GM12892 (cell line): ENCODE measurements around the gene MARCHF4. TPM values are rescaled to one million over a fixed set of nuclear protein-coding genes. Genes with fewer than 3 reads are reported as not detected.
A peak's percentile ranks its signal among the peaks of the same experiment; 100 is the strongest.

Source experiments
- DNase-seq: peaks from one replicate; pipeline ENCODE4 v3.0.0; 2011; ENCODE audit not compliant: insufficient read length
- FAIRE-seq: peaks from 2 replicates; lab custom pipeline; 2011; peaks lifted over from hg19 to GRCh38; lab: Jason Lieb, UNC
- POLR2A ChIP-seq: IDR thresholded peaks from 2 replicates; pipeline ENCODE4 v1.6.1; 2011; ENCODE audit warnings: low read depth, low read length, control low read depth
- POLR2AphosphoS5 ChIP-seq: IDR thresholded peaks from 2 replicates; pipeline ENCODE4 v1.6.1; 2011; ENCODE audit warnings: low read depth, low read length, control low read depth
- TAF1 ChIP-seq: IDR thresholded peaks from 2 replicates; pipeline ENCODE4 v1.6.1; 2011; ENCODE audit warnings: low read depth, mild to moderate bottlenecking, control low read depth, low read length, borderline replicate concordance
- polyA plus RNA-seq: library from polyadenylated mRNA; unstranded; fragments of >200 nt; gene quantifications from one replicate; pipeline ENCODE4 v1.2.1, GENCODE V29; 2012; ENCODE audit warnings: missing spikeins, inconsistent platforms; ENCODE audit not compliant: missing spikeins

MARCHF4 gene
- polyA plus RNA-seq = not detected

DNA sequence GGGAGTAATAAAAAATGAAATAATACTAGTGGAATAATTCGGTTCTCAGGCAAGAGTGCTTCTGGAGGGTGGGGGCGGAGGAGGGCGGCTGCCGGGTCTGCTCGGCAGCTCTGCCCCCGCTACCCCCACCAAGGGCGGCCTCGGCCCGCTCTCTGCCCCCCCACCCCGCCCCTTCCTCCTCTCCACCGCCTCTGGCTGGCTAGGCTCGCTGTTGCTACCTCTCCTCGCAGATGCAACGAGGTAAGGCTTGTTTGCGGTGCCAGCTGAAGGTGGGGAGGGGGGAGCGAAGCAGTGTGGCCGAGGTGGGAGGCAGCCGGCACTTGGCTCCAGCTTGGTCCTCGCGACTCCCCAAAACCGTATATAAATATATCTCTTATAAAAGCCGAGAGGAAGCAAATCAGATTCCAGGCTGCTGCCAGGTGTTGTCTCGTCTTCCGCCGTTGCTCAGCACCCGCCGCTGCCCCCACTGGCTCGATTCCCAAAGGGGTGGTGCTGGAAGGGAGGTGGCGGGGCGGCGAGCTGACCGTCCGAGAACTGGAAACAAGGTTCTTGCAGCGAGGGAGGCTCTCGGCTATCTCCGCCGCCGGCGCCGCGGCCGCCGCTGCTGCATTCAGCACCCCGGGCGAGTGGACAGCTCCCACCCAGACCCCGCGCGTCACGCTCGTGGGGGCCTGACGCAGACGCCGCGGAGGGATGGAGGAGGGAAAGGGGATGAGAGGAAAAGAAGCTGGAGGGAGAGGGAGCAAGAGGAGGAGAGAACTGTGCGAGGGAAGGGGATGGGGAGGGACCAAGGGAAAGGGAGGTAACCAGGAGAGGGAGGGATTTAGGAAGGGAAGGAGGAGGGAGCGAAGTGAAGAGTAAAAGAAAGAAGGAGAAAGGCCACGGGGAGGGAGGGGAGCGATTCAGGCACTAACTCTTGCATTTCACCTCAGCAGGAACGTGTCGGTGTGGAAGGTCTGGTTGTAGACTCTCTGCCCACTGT lies at the start of gene MARCHF4:
Gene MARCHF4, minus strand, starts transcription at position 763 of the 982 bp plus-strand sequence. CDS start 2,223 bp downstream, outside the sequence.
- FAIRE-seq (no peak), DNase-seq (peak; percentile 37)
- TF ChIP-seq TAF1 (no peak), POLR2A (no peak), POLR2AphosphoS5 (no peak)

- TF ChIP-seq TAF1 = no peak
- no peak for TF ChIP-seq POLR2A
- TF ChIP-seq POLR2AphosphoS5 = no peak
- FAIRE-seq (no peak), DNase-seq (no peak)
Observed at GRCh38 chr2:216420367-216421101, 48.3 kb upstream of the MARCHF4 start.

- no peak for DNase-seq
Observed at GRCh38 chr2:216418981-216419380, 46.7 kb upstream of the MARCHF4 start.

DNA sequence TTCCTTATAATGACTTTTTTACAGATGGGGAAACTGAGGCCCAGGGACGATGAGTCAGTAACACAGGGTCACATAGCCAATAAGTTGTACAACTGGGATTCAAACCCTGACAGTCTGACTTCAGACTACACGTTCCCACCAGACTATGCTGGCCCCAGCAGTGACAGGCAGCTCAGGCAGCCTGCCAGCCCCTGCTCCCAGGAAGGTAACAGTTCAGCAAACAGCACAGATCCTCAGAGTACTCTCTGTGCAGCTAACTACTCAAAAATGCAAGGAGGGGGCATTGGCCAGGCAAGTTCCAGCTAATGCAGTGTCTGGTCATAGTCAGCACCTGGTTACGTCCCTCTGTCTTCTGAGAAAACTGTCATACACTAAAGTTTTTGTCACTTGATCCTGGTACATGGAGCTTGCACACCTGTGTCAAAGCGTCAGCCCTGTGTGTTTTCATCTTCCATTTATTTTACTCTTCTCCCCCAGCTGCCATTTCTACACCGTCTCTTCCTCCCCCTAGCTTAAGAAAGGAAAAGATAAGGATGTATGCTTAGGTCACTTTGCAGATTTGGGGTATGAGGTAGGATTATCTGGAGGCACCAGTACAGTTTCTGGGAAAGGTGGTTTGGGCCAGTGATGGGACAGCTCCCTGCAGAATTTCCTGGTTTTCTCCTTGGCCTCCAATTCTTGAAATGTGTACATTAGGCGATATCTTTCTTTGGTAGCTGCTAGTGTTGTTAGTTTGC lies 44.5 kb upstream of the MARCHF4 start:
- peak; percentile 5 for FAIRE-seq
- DNase-seq = no peak
- TF ChIP-seq POLR2A (no peak), TAF1 (no peak)

More at GRCh38 chr2:216418981-216419380, 46.7 kb upstream of the MARCHF4 start:
- TF ChIP-seq POLR2A = no peak
- TF ChIP-seq POLR2AphosphoS5 = no peak
- no peak for TF ChIP-seq TAF1
- no peak for FAIRE-seq

DNA sequence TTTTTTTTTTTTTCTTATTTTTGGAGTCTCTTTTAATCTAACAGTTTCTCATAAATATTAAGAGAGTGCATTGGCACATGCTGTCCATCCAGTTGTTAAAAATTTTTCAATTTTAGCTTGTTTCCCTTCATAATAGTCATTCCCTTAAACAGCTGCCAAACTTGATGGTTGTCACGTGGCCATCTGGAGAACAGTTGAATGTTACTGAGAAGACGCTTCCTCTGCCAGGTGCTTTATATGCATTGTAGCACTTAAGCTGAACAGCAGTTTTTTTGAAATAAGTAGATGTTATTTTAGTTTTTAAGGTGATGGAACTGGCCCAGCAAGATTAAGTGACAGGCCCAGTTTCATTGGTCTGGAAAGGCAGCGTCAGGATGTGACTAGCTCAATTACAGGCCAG lies 43.3 kb upstream of the MARCHF4 start:
- DNase-seq (no peak), FAIRE-seq (no peak)
- TF ChIP-seq POLR2AphosphoS5 (no peak), POLR2A (no peak), TAF1 (no peak)

GRCh38 chr2:216414772-216415319 lies 42.6 kb upstream of the MARCHF4 start:
- DNase-seq (no peak), FAIRE-seq (no peak)
- TF ChIP-seq POLR2AphosphoS5 = no peak
- no peak for TF ChIP-seq TAF1
- no peak for TF ChIP-seq POLR2A

DNA sequence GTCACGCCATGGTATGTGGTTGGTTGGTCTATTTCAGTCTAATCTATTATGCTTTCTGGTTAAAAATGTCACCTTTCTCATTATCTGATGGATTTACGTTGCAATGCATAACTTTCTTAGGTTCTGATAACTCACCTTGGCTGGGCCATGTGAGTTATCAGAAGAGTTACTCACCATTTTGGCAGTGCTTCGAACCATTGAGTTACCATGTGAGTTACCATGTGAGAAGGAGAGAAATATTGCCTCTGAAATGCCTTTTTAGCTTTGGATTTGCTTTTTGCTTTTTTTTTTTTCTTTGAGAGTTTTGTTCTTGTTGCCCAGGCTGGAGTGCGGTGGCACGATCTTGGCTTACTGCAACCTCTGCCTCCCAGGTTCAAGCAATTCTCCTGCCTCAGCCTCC lies 41.6 kb upstream of the MARCHF4 start:
- FAIRE-seq (no peak), DNase-seq (no peak)
- TF ChIP-seq POLR2A (no peak), POLR2AphosphoS5 (no peak), TAF1 (no peak)

DNA sequence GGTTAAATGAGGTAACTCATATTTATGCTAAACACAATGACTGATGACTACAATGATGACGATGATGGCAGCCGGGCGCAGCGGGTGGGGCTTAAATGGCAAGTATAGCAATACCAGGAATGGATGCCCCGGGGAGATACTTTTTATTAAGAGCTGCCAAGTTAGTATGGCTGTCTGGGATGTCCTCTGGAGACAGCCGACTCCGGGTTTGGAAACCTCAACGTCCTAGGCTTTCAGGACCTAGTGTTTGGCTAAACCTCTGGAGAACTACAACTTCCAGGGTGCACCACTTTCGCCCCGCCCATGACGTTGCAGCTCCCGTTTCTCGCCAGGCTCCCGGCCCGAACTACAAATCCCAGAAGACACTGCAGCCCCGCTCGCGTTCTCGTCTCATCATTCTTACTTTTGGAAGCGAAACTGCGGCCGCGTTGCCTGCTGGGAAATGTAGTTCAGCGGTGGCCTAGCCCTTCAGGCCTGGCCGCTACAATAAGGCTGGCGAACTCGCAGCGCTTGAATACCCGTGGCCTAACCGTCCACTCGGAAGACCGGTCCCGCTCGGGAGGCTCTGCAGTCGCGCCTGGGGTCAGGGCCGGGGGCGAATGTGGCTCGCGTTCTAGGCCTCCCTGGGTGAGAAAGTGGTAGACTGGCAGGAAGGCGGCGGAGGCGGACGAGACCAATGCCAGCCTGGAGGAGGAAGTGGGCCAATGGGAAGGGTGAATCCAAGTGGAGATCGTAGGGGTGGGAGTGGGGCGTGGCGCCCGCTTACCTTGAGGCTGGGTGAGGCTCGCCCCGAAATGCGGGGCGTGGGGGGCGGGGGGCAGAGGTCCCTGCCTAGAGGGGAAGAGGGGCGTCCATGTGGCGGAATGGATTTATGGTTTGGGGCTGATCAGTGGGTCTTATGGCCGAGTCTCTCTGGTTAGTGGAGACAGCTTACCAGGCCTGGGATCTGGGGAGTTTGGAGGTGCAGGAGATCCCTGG lies 40.0 kb upstream of the MARCHF4 start, which contains the start of gene SMARCAL1:
Gene SMARCAL1, plus strand, starts transcription at position 463 of the 978 bp plus-strand sequence. CDS start 2,221 bp downstream, outside the sequence.
- peak; percentile 67; the same call in 1 of the 2 replicates for TF ChIP-seq POLR2A
- TF ChIP-seq POLR2AphosphoS5 = peak; percentile 63; the same call in 1 of the 2 replicates
- TF ChIP-seq TAF1 = no peak
- FAIRE-seq (peak; percentile 97), DNase-seq (peak; percentile 65)

DNA sequence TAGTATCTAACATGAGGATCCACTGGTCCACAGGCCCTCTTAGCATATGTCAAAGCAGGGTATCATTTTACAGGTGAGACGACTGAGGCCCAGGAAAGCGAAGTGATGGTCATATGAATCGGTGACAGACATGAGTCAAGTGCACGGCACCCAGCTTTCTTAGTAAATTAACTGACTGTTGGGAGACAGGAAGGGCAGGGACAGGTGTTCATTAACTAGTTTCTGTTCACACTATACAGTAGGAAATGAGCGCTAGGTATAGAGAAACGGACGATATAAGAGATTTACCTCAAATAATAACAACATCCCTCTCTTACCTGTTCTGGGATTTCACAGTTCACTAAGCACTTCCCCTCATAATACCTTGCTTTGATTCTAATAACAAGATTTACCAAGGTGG lies 38.3 kb upstream of the MARCHF4 start:
- TF ChIP-seq POLR2A (no peak), POLR2AphosphoS5 (no peak), TAF1 (no peak)
- DNase-seq (no peak), FAIRE-seq (no peak)
